ENCODE measurements around the gene ACOT11.

ACOT11 gene

DNA sequence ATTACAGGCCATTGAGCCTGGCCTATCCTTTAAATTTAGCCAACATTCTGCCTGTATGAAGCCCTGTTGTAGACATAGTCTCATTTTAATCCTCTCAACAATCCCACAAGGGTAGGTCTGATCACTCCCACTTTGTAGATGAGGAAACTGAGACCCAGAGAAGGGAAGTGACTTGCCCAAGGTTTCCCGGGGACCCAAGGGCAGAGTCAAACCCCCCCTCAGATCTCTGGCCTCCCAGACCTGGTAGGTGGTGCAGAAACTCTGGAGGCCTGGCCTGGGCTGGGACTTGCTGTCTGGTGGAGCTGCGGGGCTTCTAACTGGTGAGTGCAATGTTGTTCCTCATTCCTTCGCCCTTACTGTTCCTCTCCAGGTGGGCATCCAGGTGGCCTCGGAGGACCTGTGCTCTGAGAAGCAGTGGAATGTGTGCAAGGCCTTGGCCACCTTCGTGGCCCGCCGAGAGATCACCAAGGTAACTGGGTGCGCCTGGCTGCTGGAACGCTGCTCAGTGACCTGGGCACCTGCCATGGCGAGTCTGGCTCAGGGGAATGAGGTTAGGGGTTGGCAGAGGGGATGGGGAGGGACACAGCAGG is 45.6 kb downstream of the ACOT11 start:
- no peak for DNase-seq

- DNase-seq: no peak
Measured at GRCh38 chr1:54594463-54594862, 46.4 kb downstream of the ACOT11 start.

GRCh38 chr1:54595956-54596498 is 48.0 kb downstream of the ACOT11 start:
- DNase-seq: no peak

GRCh38 chr1:54596756-54597155 is 48.7 kb downstream of the ACOT11 start:
- DNase-seq: no peak

- DNase-seq: no peak
Measured at GRCh38 chr1:54597455-54598030, 49.5 kb downstream of the ACOT11 start.

- DNase-seq: no peak
Measured at GRCh38 chr1:54599211-54599823, 51.3 kb downstream of the ACOT11 start.

- DNase-seq: no peak
Measured at GRCh38 chr1:54600947-54601721, 53.1 kb downstream of the ACOT11 start.

DNA sequence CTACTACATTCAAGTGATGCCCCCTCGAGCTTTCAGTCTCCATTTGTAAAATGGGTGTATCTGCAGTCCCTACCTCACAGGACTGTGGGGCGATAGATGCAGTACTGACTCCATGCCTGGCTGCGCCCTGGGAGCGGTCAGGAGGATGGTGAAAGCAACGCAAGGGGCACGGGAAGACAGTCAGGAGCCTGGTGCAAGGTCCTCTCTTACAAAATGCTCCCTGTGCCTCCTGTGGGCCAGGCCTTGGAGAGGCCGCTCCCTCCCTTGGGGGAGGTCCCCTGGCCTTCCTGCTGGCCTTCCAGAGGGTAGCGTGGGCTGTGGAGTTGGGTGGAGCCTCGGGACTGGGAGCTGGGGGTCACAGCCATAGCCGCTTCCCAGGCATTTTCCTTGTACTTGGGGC is 53.7 kb downstream of the ACOT11 start:
- no peak for DNase-seq

- DNase-seq: no peak
Measured at GRCh38 chr1:54602554-54602953, 54.5 kb downstream of the ACOT11 start.

DNA sequence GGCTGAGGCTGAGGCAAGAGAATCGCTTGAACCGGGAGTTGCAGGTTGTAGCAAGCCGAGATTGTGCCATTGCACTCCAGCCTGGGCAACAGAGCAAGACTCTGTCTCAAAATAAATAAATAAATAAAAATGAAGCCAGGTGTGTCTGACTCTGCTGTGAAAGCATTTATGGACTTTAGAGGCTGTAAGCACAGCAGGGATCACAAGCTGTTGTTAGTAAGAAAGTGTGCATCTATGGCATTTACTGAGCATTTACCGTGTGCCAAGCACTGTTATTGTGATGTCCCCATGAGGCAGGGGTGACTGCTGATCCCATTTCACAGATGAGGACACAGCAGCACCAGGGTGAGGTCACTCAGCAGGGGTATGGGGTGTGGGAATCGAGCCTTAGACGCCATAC is 55.2 kb downstream of the ACOT11 start:
- DNase-seq: no peak

DNA sequence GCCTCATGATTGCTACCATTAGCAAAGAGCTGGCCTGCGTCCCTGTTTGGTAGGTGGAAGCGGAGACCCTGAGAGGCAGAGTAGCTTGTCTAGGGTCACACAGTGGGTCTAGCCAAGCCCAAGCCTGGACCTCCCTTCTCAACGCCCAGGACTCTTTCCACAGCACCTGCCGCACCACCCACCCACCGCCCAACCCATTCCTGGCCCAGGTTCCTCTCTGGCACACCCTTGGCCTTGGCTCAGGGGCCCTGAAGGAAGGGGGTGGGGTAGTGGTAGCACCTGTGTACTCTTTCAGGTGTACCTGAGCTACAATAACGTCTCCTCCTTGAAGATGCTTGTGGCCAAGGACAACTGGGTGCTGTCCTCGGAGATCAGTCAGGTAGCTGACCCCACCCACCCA is 56.0 kb downstream of the ACOT11 start:
- DNase-seq: no peak

DNA sequence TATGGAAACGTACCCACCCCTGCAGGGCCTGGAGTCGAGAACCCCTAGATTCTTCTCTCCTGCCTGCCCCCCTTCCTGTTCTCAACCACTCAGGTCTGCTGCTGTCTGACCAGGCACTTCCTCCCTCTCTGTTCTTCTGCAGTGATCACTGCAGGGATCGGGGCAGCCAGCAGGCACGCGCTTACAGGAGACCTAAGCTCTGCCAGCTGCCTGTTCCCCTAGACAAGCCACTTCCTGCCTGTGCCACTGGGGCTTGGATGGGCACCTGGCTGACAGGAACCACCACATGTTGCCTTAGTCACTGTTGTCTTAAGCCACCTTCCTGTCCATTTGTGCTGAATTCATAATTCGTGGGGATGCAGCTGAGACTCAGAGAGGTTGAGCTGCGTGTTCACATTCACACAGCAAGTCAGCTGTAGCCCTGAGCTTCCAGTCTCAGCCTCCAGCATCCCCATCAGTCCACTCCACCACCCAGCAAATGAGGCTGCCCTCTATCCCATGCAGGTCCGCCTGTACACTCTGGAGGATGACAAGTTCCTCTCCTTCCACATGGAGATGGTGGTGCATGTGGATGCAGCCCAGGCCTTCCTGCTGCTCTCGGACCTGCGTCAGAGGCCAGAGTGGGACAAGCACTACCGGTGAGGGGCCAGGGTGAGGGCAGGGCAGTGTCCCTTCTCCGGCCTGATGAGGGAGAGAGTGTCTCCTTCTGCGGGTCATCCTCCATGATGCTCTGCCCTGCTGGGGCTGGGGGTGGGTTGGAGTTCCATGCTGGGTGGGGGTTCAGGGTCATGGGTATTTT is 56.7 kb downstream of the ACOT11 start:
- peak; percentile 78 for DNase-seq

GRCh38 chr1:54606096-54606989 is 58.3 kb downstream of the ACOT11 start:
- peak; percentile 72 for DNase-seq

- no peak for DNase-seq
Measured at GRCh38 chr1:54606990-54607325, 58.9 kb downstream of the ACOT11 start.

GRCh38 chr1:54607821-54608565 is 60.0 kb downstream of the ACOT11 start:
- no peak for DNase-seq

DNA sequence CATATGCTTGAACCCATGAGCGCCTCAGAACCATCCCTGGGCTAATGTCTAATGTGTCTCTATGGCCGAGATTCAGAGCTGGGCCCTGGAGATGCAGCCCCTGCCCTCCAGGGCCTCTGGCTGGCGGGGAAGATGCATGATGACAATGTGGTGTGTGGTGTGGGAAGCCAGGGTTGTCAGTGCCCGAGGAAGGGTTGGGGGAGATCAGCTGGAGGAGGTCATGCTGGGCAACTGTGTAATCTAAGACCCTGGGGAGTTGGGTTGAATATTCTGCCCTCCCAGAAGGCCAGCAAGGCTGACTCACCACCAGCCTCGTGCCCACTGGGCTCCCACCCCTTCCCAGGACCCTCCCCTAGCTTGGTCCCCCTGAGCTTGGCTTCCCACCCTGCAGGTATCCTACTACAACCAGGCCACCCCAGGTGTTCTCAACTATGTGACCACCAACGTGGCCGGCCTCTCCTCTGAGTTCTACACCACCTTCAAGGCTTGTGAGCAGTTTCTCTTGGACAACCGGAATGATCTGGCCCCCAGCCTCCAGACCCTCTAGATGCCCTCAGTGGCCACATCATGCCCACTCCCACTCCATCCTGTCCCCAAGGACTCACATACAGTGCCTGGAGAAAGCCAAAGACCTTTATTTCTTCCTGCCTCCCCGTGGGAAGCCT is 60.7 kb downstream of the ACOT11 start:
- no peak for DNase-seq

DNA sequence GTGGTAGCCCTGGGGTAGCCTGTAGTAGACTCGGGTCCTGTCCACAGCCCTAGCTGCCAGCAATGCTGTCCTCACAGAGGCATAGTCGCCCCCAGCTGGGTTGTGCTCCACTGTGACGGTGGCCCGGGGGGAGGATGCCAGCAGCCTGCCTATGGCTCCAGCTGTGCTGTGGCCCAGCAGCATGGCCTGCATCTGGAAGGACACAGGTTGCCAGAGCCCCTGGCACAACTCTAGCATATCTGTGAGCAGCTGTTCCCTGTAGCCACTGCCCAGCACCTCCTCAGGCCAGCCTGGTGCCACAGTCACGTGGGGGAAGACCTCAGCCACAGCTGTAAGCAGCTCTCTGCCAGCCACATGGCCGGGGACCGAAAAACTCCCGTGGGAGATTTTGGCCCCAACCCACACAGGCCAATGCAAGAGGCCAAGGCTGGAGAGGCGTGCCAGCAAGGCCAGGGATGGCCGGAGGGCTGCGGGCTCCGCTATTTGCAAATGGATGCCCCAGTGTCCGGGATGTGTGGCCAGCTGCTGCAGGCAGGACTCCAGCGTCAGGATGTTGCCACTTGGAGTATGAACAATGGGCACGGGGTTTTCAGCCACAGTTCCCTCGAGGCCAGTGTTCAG is 61.4 kb downstream of the ACOT11 start:
- DNase-seq: no peak

DNA sequence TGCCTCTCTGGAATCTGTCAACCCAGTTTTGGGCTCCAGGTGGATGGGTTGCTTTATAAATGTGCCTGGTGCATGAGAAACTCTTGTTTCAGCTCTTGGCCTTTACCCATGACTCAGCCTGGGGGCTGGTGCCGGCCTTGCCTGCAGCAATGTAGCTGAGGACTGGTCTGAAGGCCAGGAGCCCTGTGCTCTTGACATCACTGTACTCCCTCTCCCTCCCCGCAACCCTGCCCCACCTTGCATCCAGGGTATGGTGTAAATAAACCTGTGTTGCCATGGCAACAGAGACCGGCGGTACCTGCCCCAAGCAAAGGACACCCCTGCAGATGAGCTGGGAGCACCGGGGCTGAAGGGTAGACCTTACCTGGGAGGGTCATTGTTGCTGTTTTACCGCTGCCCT is 62.0 kb downstream of the ACOT11 start:
- peak; percentile 31 for DNase-seq

- DNase-seq: no peak
Measured at GRCh38 chr1:54610601-54611580, 62.9 kb downstream of the ACOT11 start.
